Measurements from ENCODE around the gene UBAP2. TPM values are rescaled to one million over a fixed set of nuclear protein-coding genes. Genes with fewer than 3 reads are reported as not detected.

The UBAP2 gene
- polyA plus RNA-seq, 2 donors, result 12.6 to 15.6 TPM

DNA sequence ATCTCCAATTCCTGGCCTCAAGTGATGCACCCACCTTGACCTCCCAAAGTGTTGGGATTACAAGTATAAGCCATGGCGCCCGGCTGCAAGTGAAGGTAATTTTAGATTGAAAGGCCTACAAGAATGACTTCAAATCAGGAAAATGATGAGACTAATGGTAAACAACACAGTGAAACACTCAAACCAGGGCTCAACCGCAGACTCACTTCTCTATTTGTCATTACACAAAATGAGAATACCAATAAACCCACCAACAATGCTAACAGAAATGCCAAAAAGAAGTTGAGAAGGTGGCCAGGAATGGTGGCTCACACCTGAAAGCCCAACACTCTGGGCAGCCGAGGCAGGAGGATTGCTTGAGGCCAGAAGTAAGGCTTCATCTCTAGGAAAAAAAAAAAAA, 92.1 kb downstream of the UBAP2 start:
- 92 to 94% methylated on average over 4 of the region's 4 CpGs for WGBS, 2 donors
- H3K36me3 ChIP-seq (ENCODE audit: control insufficient read depth in 2 of 2, insufficient read depth in 2 of 2, low read length in 1 of 2), result peaks cover 0 to 2% of the 10 kb centered on the region in 2 donors
- no peaks in the 10 kb centered on the region for H3K4me1 ChIP-seq (ENCODE audit: control insufficient read depth in 2 of 2, insufficient read depth in 2 of 2, low read length in 1 of 2)

DNA sequence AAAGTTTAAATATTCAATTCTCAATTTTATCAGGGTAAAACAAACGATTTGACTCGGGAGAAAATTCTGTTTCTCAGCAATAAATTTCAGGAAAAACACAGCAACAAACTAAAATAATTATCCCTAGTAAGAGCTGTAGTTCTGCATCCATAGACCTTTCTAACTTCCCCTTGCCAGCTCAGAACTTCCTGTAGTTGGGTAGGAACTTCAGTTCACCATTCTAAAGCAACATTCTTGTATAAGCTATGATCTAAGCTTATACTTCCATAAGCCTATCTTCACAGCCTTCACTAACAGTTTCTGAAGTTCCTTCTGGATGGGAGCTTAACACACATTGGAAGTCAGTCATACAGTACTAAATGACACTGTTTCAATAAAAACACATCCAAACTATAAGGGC, 96.6 kb downstream of the UBAP2 start:
- 84 to 87% methylated on average over 2 of the region's 2 CpGs for WGBS, 2 donors
- Histone ChIP-seq H3K27ac (ENCODE audit: low read depth in 2 of 2, low read length in 1 of 2) (no peak overlapping the region), H3K4me3 (ENCODE audit: low read depth in 1 of 2, low read length in 2 of 2) (no peak overlapping the region), H3K4me1 (ENCODE audit: control insufficient read depth in 2 of 2, insufficient read depth in 2 of 2, low read length in 1 of 2) (no peaks in the 10 kb centered on the region), H3K9me3 (ENCODE audit: control insufficient read depth in 2 of 2, insufficient read depth in 1 of 2, low read depth in 1 of 2, low read length in 1 of 2) (no peaks in the 10 kb centered on the region), H3K36me3 (ENCODE audit: control insufficient read depth in 2 of 2, insufficient read depth in 2 of 2, low read length in 1 of 2) (peaks cover 0 to 3% of the 10 kb centered on the region in 2 donors), H3K27me3 (ENCODE audit: control insufficient read depth in 1 of 2, insufficient read depth in 2 of 2, low read length in 2 of 2) (no peaks in the 10 kb centered on the region)

More for the DNA sequence above, 92.1 kb downstream of the UBAP2 start:
- H3K4me3 ChIP-seq (ENCODE audit: low read depth in 1 of 2, low read length in 2 of 2), result no peak overlapping the region
- H3K27me3 ChIP-seq (ENCODE audit: control insufficient read depth in 1 of 2, insufficient read depth in 2 of 2, low read length in 2 of 2), result no peaks in the 10 kb centered on the region
- H3K27ac ChIP-seq (ENCODE audit: low read depth in 2 of 2, low read length in 1 of 2), result no peak overlapping the region
- no peaks in the 10 kb centered on the region for H3K9me3 ChIP-seq (ENCODE audit: control insufficient read depth in 2 of 2, insufficient read depth in 1 of 2, low read depth in 1 of 2, low read length in 1 of 2)

DNA sequence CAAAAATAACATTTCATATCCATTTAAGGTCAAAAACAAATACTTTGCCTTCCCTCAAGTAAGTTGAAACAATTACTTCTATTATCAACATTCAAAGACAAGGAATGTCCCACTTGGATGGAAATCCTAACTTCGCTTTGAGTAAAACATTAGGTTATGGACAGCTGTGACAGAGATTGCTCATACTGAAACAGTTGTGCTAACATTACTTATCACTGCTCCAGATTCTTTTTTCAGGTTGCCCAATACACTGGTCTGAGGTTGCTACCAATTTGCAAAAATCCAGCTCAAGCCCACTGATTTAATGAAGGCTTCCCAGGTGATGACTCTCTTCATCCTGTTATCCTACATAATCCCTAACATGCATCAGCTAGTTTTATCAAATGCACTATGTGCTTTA, 98.3 kb downstream of the UBAP2 start:
- no peaks in the 10 kb centered on the region for H3K4me1 ChIP-seq (ENCODE audit: control insufficient read depth in 2 of 2, insufficient read depth in 2 of 2, low read length in 1 of 2)
- no peaks in the 10 kb centered on the region for H3K9me3 ChIP-seq (ENCODE audit: control insufficient read depth in 2 of 2, insufficient read depth in 1 of 2, low read depth in 1 of 2, low read length in 1 of 2)
- no peak overlapping the region for H3K4me3 ChIP-seq (ENCODE audit: low read depth in 1 of 2, low read length in 2 of 2)
- H3K27me3 ChIP-seq (ENCODE audit: control insufficient read depth in 1 of 2, insufficient read depth in 2 of 2, low read length in 2 of 2), result no peaks in the 10 kb centered on the region
- H3K36me3 ChIP-seq (ENCODE audit: control insufficient read depth in 2 of 2, insufficient read depth in 2 of 2, low read length in 1 of 2), result peaks cover under 1 to 5% of the 10 kb centered on the region in 2 donors
- WGBS, 2 donors, result 97% methylated on average over 1 of the region's 1 CpG
- H3K27ac ChIP-seq (ENCODE audit: low read depth in 2 of 2, low read length in 1 of 2), result no peak overlapping the region

DNA sequence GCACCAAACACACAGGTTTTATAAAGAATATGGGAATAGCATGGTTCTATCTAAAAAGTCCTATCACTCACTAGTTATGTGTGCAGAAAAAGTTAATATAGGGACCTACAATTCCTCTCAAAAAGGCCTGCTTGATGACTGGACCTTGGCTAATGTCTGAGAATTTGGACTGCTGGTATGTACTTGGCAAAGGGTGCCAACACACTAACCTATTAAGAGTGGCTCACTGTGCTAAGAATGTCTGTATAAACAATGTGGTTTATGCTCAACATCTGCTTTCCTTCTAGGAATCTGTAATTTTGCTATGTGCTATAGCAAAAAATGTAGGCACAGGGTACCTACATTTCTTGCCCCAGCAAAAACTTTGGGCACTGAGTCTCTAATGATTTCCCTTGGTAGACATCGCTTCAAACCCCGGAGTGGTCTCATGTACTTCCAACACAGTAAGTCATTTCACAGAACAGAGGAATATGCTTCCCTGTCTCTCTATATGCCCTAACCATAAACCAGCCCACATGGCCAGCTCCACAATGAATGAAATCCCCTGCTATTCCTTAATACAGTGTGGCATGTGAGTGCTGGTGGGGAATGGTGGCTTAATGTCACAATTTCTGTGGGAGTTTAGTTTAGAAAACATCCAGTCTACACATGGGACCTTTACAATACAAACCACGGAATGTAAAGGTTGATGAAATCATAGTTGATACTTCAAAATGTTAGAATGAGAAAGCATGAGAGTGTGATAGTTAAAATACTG, 101.7 kb downstream of the UBAP2 start:
- Histone ChIP-seq H3K36me3 (ENCODE audit: control insufficient read depth in 2 of 2, insufficient read depth in 2 of 2, low read length in 1 of 2) (peaks cover 6 to 7% of the 10 kb centered on the region in 2 donors), H3K4me1 (ENCODE audit: control insufficient read depth in 2 of 2, insufficient read depth in 2 of 2, low read length in 1 of 2) (no peaks in the 10 kb centered on the region), H3K27me3 (ENCODE audit: control insufficient read depth in 1 of 2, insufficient read depth in 2 of 2, low read length in 2 of 2) (no peaks in the 10 kb centered on the region), H3K27ac (ENCODE audit: low read depth in 2 of 2, low read length in 1 of 2) (no peak overlapping the region), H3K9me3 (ENCODE audit: control insufficient read depth in 2 of 2, insufficient read depth in 1 of 2, low read depth in 1 of 2, low read length in 1 of 2) (no peaks in the 10 kb centered on the region), H3K4me3 (ENCODE audit: low read depth in 1 of 2, low read length in 2 of 2) (no peak overlapping the region)
- 92% methylated on average over 3 of the region's 3 CpGs for WGBS, 2 donors

DNA sequence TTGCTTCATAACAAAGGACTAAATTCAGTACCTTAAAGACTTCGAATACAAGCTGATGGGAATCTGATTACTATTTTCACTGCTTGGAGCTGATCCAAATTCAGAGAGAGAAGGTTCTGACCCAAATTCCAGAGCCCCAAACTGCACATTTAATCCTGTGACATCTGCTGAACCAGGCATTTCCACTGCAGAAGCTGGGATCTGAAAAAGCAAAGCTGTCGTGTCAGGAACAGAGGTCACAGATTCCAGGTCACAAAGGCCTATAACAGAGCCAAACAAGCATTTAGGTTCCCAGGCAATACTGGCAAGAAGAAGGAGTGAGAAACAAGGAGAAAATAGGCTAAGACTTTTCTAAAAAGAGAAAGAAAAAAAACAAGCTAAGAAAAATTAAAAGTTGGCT, 105.3 kb downstream of the UBAP2 start:
- H3K9me3 ChIP-seq (ENCODE audit: control insufficient read depth in 2 of 2, insufficient read depth in 1 of 2, low read depth in 1 of 2, low read length in 1 of 2), result no peaks in the 10 kb centered on the region
- H3K36me3 ChIP-seq (ENCODE audit: control insufficient read depth in 2 of 2, insufficient read depth in 2 of 2, low read length in 1 of 2), result peaks cover 7 to 12% of the 10 kb centered on the region in 2 donors
- H3K4me1 ChIP-seq (ENCODE audit: control insufficient read depth in 2 of 2, insufficient read depth in 2 of 2, low read length in 1 of 2), result no peaks in the 10 kb centered on the region
- H3K27me3 ChIP-seq (ENCODE audit: control insufficient read depth in 1 of 2, insufficient read depth in 2 of 2, low read length in 2 of 2), result no peaks in the 10 kb centered on the region
- 60 to 69% methylated on average over 2 of the region's 2 CpGs for WGBS, 2 donors
- H3K4me3 ChIP-seq (ENCODE audit: low read depth in 1 of 2, low read length in 2 of 2), result no peak overlapping the region
- no peak overlapping the region for H3K27ac ChIP-seq (ENCODE audit: low read depth in 2 of 2, low read length in 1 of 2)

DNA sequence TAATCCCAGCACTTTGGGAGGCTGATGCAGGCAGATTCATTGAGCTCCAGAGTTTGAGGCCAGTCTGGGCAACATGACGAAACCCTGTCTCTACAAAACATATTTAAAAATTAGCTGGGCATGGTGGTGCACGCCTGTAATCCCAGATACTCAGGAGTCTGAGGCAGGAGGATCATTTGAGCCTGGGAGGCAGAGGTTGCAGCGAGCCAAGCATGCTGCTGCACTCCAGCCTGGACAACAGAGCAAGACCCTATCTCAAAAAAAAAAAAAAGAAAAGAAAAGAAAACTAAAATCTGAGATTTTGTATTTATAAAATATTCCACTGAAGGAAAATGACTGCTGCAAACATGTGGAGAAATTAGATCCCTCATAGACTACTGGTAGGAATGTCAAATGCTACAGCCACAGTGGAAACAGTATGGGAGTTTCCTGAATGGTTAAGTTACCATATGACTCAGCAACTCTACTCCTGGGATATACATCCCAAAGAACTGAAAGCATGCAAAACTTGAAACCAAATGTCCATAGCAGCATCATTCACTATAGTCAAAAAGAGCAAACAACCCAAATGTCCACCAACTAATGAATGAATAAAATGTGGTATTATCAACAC, 106.1 kb downstream of the UBAP2 start:
- Histone ChIP-seq H3K9me3 (ENCODE audit: control insufficient read depth in 2 of 2, insufficient read depth in 1 of 2, low read depth in 1 of 2, low read length in 1 of 2) (no peaks in the 10 kb centered on the region), H3K36me3 (ENCODE audit: control insufficient read depth in 2 of 2, insufficient read depth in 2 of 2, low read length in 1 of 2) (peaks cover 7 to 12% of the 10 kb centered on the region in 2 donors)
- WGBS, 2 donors, result 97 to 98% methylated on average over 3 of the region's 3 CpGs

DNA sequence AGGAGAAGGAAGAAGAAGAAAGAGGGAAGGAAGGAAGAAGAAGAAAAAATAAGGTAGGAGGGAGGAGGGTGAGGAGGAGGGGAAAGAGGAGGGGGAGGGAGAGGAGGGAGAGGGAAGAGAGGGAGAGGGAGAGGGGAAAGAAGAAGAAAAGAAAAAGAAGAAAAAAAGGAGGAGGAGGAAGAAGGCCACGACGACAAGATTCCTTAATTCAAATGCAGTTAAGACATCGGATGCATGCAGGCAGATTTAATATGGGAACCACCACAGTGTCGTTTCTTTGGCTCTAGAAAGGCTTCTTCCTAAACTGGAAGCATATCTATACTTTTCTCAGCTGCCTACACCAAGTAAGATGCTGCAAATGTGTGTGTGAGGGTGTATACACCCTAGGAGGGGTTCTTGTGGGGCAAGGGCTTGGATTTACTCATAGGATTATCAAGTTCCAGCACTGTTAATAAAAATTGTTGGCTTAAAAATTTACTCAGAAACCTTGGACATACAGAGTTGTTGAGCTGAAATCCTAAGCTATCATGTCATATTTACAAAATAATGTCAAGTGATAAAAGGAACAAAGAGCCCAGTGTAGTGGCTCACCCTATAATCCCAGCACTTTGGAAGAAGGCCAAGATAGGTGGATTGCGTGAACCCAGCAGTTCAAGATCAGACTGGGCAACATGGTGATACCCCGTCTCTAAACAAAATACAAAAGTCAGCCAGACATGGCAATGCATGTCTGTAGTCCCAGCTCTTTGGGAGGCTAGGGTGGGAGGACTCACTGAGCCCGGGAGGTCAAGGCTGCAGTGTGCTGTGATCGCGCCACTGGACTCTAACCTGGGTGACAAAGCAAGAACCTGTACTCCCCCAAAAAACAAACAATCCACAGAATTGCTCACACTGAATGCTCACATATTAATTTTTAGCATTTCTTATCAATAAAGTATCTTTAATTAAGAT, 108.5 kb downstream of the UBAP2 start:
- no peaks in the 10 kb centered on the region for H3K4me1 ChIP-seq (ENCODE audit: control insufficient read depth in 2 of 2, insufficient read depth in 2 of 2, low read length in 1 of 2)
- H3K27me3 ChIP-seq (ENCODE audit: control insufficient read depth in 1 of 2, insufficient read depth in 2 of 2, low read length in 2 of 2), result no peaks in the 10 kb centered on the region
- H3K9me3 ChIP-seq (ENCODE audit: control insufficient read depth in 2 of 2, insufficient read depth in 1 of 2, low read depth in 1 of 2, low read length in 1 of 2), result no peaks in the 10 kb centered on the region
- peaks cover 8 to 13% of the 10 kb centered on the region in 2 donors for H3K36me3 ChIP-seq (ENCODE audit: control insufficient read depth in 2 of 2, insufficient read depth in 2 of 2, low read length in 1 of 2)
- WGBS, 2 donors, result 64 to 79% methylated on average over 9 of the region's 9 CpGs
- H3K4me3 ChIP-seq (ENCODE audit: low read depth in 1 of 2, low read length in 2 of 2), result no peak overlapping the region
- H3K27ac ChIP-seq (ENCODE audit: low read depth in 2 of 2, low read length in 1 of 2), result no peak overlapping the region

More for the DNA sequence above, 106.1 kb downstream of the UBAP2 start:
- no peaks in the 10 kb centered on the region for H3K4me1 ChIP-seq (ENCODE audit: control insufficient read depth in 2 of 2, insufficient read depth in 2 of 2, low read length in 1 of 2)
- no peak overlapping the region for H3K4me3 ChIP-seq (ENCODE audit: low read depth in 1 of 2, low read length in 2 of 2)
- no peak overlapping the region for H3K27ac ChIP-seq (ENCODE audit: low read depth in 2 of 2, low read length in 1 of 2)
- no peaks in the 10 kb centered on the region for H3K27me3 ChIP-seq (ENCODE audit: control insufficient read depth in 1 of 2, insufficient read depth in 2 of 2, low read length in 2 of 2)

DNA sequence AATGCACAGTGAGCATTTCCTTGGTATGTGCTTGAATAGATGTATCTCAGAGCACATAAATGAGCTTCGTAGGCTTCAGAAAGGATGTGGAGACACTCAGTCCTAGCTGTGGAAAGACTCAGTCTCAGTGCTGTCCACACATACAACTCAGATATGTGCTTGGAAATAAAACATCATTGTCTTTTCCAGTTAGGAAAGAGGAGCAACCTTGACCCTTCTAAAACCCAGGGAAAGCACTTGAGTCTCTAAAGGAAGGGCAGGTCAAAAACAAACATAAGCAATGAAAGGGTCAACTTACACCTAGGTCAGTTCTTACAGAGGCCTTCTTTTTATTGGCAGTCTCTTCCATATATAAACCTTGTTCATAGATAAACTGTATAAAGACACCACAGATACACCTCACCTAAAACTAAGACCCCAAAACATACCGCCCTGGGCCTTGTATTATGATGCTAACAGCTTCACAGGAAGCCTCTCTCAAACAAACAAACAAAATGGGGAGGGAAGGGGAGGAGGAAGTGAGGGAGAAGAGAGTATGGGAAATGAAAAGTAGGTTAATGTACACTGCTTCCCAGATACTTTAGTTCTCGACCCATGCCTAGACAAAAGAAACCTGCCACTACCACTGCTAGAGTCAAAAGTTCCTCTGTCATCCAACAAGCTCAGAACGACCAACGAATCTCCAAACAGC, 114.4 kb downstream of the UBAP2 start:
- peaks cover 21 to 39% of the 10 kb centered on the region in 2 donors for H3K36me3 ChIP-seq (ENCODE audit: control insufficient read depth in 2 of 2, insufficient read depth in 2 of 2, low read length in 1 of 2)
- 85 to 86% methylated on average over 5 of the region's 5 CpGs for WGBS, 2 donors
- H3K9me3 ChIP-seq (ENCODE audit: control insufficient read depth in 2 of 2, insufficient read depth in 1 of 2, low read depth in 1 of 2, low read length in 1 of 2), result no peaks in the 10 kb centered on the region

More for the DNA sequence above, 114.4 kb downstream of the UBAP2 start:
- Histone ChIP-seq H3K4me1 (ENCODE audit: control insufficient read depth in 2 of 2, insufficient read depth in 2 of 2, low read length in 1 of 2) (no peaks in the 10 kb centered on the region), H3K27ac (ENCODE audit: low read depth in 2 of 2, low read length in 1 of 2) (no peak overlapping the region), H3K4me3 (ENCODE audit: low read depth in 1 of 2, low read length in 2 of 2) (no peak overlapping the region), H3K27me3 (ENCODE audit: control insufficient read depth in 1 of 2, insufficient read depth in 2 of 2, low read length in 2 of 2) (no peaks in the 10 kb centered on the region)
